ENCODE data around the gene MARCO. TPM values are rescaled to one million over a fixed set of nuclear protein-coding genes. Genes with fewer than 3 reads are reported as not detected.

The MARCO gene
- total RNA-seq, 2 donors from 2014 or later: not detected

DNA sequence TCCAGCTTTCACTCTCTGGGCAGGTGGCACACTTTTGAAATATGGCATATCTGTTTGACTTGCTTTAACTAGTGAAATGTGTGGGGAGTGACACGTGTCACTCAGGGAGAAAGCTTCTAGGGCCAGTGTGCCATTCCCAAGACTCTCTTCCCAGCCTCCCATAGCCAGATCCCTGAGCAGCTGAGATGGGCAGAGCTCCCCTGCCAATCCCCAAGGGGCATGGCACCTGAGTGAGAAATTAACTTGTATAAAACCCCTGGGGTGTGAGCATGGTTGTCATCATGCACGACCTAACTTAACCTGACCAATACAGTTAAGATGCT, 39.0 kb upstream of the MARCO start:
- TF ChIP-seq, protein P1, sequence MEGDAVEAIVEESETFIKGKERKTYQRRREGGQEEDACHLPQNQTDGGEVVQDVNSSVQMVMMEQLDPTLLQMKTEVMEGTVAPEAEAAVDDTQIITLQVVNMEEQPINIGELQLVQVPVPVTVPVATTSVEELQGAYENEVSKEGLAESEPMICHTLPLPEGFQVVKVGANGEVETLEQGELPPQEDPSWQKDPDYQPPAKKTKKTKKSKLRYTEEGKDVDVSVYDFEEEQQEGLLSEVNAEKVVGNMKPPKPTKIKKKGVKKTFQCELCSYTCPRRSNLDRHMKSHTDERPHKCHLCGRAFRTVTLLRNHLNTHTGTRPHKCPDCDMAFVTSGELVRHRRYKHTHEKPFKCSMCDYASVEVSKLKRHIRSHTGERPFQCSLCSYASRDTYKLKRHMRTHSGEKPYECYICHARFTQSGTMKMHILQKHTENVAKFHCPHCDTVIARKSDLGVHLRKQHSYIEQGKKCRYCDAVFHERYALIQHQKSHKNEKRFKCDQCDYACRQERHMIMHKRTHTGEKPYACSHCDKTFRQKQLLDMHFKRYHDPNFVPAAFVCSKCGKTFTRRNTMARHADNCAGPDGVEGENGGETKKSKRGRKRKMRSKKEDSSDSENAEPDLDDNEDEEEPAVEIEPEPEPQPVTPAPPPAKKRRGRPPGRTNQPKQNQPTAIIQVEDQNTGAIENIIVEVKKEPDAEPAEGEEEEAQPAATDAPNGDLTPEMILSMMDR (conservative IDR thresholded peaks at IDR 0.05): no peak
- Mint-ChIP-seq H3K27ac (no peak overlapping the region), H3K4me1 (no peaks in the 10 kb centered on the region), H3K9me3 (peaks cover 7% of the 10 kb centered on the region), H3K4me3 (no peak overlapping the region), H3K27me3 (ENCODE audit: insufficient read depth) (peaks cover 11% of the 10 kb centered on the region), H3K36me3 (ENCODE audit: low read depth) (no peaks in the 10 kb centered on the region)
- Histone ChIP-seq H3K9me3 (ENCODE audit: control insufficient read depth, low read length) (no peaks in the 10 kb centered on the region), H3K36me3 (ENCODE audit: control insufficient read depth, insufficient read depth, low read length) (no peaks in the 10 kb centered on the region), H3K4me3 (ENCODE audit: low read length) (no peak overlapping the region), H3K4me1 (ENCODE audit: control insufficient read depth, insufficient read depth, low read length) (no peaks in the 10 kb centered on the region), H3K27me3 (ENCODE audit: control insufficient read depth, insufficient read depth, low read length, poor library complexity, severe bottlenecking) (no peaks in the 10 kb centered on the region), H3K9ac (ENCODE audit: extremely low read depth, low read length, poor library complexity, severe bottlenecking) (no peak overlapping the region), H3K27ac (ENCODE audit: low read depth, low read length) (no peak overlapping the region)
- WGBS, 2 experiments (ENCODE audit: insufficient coverage in 1 of 2, insufficient read length in 1 of 2): 89 to 100% methylated on average over 1 to 2 of the region's 2 CpGs
- no peak for DNase-seq

DNA sequence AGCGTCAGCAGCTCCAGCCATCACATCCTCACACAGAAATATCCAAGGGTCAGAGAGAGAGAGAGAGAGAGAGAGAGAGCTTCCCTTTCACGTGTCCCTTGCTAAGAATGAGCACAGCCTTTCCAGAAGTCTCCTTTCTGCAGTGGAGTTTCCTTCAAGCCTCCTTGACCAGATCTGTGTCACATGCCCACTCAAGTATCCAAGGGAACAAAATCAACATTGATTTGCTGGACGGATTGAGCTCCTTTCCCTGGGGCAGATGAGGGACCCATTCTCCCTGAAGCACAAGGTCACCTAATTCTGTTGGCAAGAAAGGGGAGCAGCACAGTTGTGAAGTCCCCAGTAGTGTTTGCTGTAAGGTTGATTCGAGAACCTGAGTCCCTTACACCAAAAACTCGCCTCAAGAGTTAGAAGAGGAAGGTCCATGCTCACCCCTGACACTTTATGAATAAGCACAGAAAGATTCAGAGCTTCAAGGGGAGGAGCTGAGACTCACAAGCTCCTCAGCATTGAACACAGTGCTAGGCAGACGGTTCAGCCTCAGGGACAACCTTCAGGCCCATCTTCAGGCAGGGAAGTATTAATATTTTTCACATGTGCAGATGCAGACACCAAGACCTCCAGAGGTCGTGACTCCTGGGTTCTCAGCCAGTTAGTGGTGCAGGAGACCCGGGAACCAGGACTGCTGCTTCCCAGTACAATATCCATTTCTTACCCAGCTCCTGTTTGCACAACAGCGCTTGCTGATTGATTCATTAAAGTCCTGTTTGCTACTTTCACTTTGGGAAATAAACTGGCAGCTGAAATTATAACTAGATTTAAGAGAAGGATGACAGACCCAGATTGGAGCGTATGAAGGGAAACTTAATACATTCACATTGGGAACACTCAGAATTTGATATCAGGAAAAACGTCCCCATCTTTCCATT, 38.2 kb upstream of the MARCO start:
- no peak overlapping the region for H3K4me3 ChIP-seq (ENCODE audit: low read length)
- Mint-ChIP-seq H3K4me1 (no peaks in the 10 kb centered on the region), H3K36me3 (ENCODE audit: low read depth) (no peaks in the 10 kb centered on the region), H3K27ac (no peak overlapping the region), H3K9me3 (peaks cover 7% of the 10 kb centered on the region), H3K27me3 (ENCODE audit: insufficient read depth) (peaks cover 11% of the 10 kb centered on the region), H3K4me3 (no peak overlapping the region)
- H3K27me3 ChIP-seq (ENCODE audit: control insufficient read depth, insufficient read depth, low read length, poor library complexity, severe bottlenecking): no peaks in the 10 kb centered on the region
- H3K9ac ChIP-seq (ENCODE audit: extremely low read depth, low read length, poor library complexity, severe bottlenecking): no peak overlapping the region
- TF ChIP-seq, protein P1 (conservative IDR thresholded peaks at IDR 0.05): no peak
- no peak overlapping the region for H3K27ac ChIP-seq (ENCODE audit: low read depth, low read length)
- H3K36me3 ChIP-seq (ENCODE audit: control insufficient read depth, insufficient read depth, low read length): no peaks in the 10 kb centered on the region
- no peaks in the 10 kb centered on the region for H3K4me1 ChIP-seq (ENCODE audit: control insufficient read depth, insufficient read depth, low read length)
- no peak for DNase-seq
- 77 to 79% methylated on average over 5 to 11 of the region's 11 CpGs for WGBS, 2 experiments (ENCODE audit: insufficient coverage in 1 of 2, insufficient read length in 1 of 2)
- H3K9me3 ChIP-seq (ENCODE audit: control insufficient read depth, low read length): no peaks in the 10 kb centered on the region

GRCh38 chr2:118905206-118905605, 36.8 kb upstream of the MARCO start:
- Histone ChIP-seq H3K9me3 (ENCODE audit: control insufficient read depth, low read length) (no peaks in the 10 kb centered on the region), H3K36me3 (ENCODE audit: control insufficient read depth, insufficient read depth, low read length) (no peaks in the 10 kb centered on the region), H3K4me3 (ENCODE audit: low read length) (no peak overlapping the region), H3K27ac (ENCODE audit: low read depth, low read length) (no peak overlapping the region), H3K9ac (ENCODE audit: extremely low read depth, low read length, poor library complexity, severe bottlenecking) (no peak overlapping the region), H3K27me3 (ENCODE audit: control insufficient read depth, insufficient read depth, low read length, poor library complexity, severe bottlenecking) (no peaks in the 10 kb centered on the region), H3K4me1 (ENCODE audit: control insufficient read depth, insufficient read depth, low read length) (no peaks in the 10 kb centered on the region)
- peaks cover 11% of the 10 kb centered on the region for H3K27me3 Mint-ChIP-seq (ENCODE audit: insufficient read depth)
- peaks cover 7% of the 10 kb centered on the region for H3K9me3 Mint-ChIP-seq
- H3K4me3 Mint-ChIP-seq: no peak overlapping the region
- TF ChIP-seq, protein P1 (conservative IDR thresholded peaks at IDR 0.05): no peak
- DNase-seq: no peak
- H3K27ac Mint-ChIP-seq: no peak overlapping the region
- WGBS, 2 experiments (ENCODE audit: insufficient coverage in 1 of 2, insufficient read length in 1 of 2): 96% methylated on average over 3 of the region's 3 CpGs
- no peaks in the 10 kb centered on the region for H3K36me3 Mint-ChIP-seq (ENCODE audit: low read depth)
- H3K4me1 Mint-ChIP-seq: no peaks in the 10 kb centered on the region

Measured in endodermal cell (in vitro differentiated cells).